Mammary epithelial cell (primary cell): ENCODE measurements around the gene SPAG6.

ENCODE experiments used
- EZH2 ChIP-seq: IDR thresholded peaks from 2 replicates; pipeline ENCODE4 v1.6.1; 2012; ENCODE audit warnings: low read length, inconsistent platforms, borderline replicate concordance
- TF ChIP-seq, protein P1 (sequence below), 2 donors: IDR thresholded peaks in 1 of 2; conservative IDR thresholded peaks in 1 of 2; 2 replicates each; pipeline ENCODE4 v1.5.1; 2011 to 2012; ENCODE audit warnings: inconsistent platforms in 2 of 2, low read length in 2 of 2, mild to moderate bottlenecking in 2 of 2, control low read depth in 1 of 2, low read depth in 1 of 2; ENCODE audit not compliant: insufficient read depth in 1 of 2; ENCODE audit errors: extremely low read depth in 1 of 2

GRCh38 chr10:22317076-22317370, 28.3 kb upstream of the SPAG6 start:
- TF ChIP-seq, protein P1, sequence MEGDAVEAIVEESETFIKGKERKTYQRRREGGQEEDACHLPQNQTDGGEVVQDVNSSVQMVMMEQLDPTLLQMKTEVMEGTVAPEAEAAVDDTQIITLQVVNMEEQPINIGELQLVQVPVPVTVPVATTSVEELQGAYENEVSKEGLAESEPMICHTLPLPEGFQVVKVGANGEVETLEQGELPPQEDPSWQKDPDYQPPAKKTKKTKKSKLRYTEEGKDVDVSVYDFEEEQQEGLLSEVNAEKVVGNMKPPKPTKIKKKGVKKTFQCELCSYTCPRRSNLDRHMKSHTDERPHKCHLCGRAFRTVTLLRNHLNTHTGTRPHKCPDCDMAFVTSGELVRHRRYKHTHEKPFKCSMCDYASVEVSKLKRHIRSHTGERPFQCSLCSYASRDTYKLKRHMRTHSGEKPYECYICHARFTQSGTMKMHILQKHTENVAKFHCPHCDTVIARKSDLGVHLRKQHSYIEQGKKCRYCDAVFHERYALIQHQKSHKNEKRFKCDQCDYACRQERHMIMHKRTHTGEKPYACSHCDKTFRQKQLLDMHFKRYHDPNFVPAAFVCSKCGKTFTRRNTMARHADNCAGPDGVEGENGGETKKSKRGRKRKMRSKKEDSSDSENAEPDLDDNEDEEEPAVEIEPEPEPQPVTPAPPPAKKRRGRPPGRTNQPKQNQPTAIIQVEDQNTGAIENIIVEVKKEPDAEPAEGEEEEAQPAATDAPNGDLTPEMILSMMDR (conservative IDR thresholded peaks at IDR 0.05 in 1 of 2, IDR thresholded peaks at IDR 0.05 in 1 of 2; ENCODE audit: extremely low read depth in 1 of 2, insufficient read depth in 1 of 2, low read depth in 1 of 2, low read length in 2 of 2): no peak
- no peak for TF ChIP-seq EZH2
